Activated CD8-positive, alpha-beta memory T cell treated with anti-CD3 and anti-CD28 coated beads, Interleukin-2, amount 50 U/mL, for 48 hours (primary cell): ENCODE data around the gene CTR9.

Experiments
- DNase-seq: peaks from one replicate; pipeline ENCODE4 v3.0.0-alpha.2; 2020

CTR9 gene

GRCh38 chr11:10750838-10751580 lies at the start of gene CTR9:
TSS of gene CTR9 (plus strand) at chr11:10751246. CDS start at chr11:10751413, 167 bp downstream.
- peak; percentile 95 for DNase-seq

DNA sequence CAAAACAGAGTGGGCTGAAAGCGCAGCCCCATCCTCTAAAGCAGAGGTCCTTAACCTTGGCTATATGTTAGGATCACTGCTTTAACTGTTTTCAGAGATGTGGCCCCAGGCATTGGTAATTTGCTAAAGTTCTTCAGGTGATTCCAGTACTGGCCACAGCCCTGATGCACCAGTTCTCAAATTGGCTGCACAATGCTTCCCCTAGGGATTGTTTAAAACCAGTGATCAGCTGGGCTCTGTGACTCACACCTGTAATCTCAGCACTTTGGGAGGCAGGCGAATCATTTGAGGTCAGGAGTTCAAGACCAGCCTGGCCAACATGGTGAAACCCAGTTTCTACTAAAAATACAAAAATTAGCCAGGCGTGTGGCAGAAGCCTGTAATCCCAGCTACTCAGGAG lies 49.1 kb upstream of the CTR9 start:
- DNase-seq: no peak

DNA sequence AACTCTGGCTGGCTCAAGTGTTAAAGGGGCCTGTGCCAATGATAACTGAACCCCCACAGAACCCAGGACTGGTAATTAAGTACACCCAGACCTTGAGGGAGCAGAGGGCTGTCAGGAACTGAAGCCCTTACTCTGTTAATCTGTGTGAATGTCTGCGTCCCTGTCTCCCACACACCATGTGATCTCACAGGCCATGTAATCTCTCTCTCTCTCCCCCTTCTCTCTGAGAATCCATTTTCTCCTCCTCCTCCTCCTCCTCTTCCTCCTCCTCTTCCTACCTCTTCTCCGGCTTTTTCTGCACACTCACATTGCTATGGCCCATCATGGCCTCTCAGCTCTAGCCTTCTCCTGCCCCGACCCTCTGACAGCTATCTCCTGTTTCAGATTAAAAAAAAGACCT lies 42.9 kb upstream of the CTR9 start:
- no peak for DNase-seq

- DNase-seq: no peak
Measured at GRCh38 chr11:10709299-10710086, 41.6 kb upstream of the CTR9 start.

GRCh38 chr11:10715571-10715970 lies 35.5 kb upstream of the CTR9 start:
- DNase-seq: no peak

- DNase-seq: no peak
Measured at GRCh38 chr11:10716122-10716521, 34.9 kb upstream of the CTR9 start.

GRCh38 chr11:10716543-10717259 lies 34.3 kb upstream of the CTR9 start:
- DNase-seq: no peak

GRCh38 chr11:10719616-10720015 lies 31.4 kb upstream of the CTR9 start:
- DNase-seq: no peak

DNA sequence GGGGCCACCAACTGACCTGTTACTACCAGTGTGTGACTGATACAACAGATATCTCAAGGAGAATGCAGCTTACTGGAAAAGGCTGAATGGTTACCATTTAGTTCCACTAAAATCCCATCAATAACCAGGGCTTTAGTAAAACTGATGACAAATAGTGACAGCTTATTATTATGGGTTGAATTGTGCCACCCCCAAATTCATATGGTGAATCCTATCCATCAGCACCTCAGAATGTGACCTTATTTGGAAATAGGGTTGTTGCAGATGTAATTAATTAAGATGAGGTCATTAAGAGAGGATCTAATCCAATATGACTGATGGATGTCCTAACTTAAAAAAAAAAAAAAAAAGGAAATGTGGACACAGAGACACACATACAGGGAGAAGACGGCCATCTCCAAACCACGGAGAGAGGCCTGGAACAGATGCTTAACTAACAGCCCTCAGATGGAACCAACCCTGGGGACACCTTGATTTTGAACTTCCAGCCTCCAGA lies 30.1 kb upstream of the CTR9 start:
- no peak for DNase-seq

DNA sequence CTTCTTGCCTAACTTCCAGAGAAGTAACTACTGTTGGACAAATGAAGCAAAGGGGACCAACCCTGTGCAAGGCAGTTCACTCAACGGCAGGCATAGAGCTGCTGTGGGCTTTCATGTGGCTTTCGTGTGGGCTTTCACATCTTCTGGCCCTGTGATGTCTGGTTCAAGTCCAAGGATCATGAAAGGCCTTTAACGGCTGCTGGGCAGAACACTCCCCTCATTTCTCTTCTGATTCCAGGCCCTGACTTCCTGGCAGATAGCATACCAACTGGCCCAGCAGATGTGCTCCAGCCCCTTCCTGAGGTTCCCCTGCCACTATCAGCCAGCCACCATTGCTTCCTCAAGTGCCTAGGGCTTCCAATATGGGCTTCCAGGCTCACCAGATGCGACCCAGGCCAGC lies 28.7 kb upstream of the CTR9 start:
- no peak for DNase-seq

DNA sequence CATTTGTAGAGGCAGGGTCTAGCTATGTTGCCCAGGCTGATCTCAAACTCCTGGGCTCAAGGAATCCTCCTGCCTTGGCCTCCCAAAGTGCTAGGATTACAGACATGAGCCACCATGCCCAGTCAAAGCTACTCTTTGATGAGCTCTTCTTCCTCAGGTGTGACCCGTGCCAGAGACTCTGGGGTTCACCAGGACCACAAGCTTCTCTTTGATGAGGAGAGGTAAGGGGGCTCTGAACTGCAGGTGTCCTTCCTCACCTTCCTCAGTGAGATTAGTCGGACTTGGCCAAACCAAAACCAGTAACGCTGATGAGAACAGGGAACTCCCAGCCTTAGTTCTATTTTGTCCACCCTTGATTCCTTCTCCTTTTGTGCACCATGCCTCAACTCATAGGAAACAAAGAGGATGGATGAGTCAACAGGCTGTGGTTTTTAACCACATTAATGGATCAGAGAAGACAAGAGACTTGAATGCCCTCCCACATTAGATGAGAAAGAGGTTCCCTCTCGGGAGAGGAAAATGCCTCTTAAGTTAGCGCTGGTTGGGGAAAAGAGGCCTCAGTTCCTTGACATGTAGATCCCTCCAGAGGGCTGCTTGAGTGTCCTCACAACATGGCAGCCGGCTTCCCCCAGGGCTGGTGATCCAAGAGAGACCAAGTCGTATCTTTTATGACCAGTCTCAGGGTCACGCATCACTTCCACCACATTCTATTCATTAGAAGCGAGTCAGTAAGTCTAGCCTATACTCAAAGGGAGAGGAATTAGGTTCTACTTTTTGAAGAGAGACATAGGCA lies 25.7 kb upstream of the CTR9 start:
- DNase-seq: peak; percentile 61

- DNase-seq: no peak
Measured at GRCh38 chr11:10725907-10726253, 25.2 kb upstream of the CTR9 start.

DNA sequence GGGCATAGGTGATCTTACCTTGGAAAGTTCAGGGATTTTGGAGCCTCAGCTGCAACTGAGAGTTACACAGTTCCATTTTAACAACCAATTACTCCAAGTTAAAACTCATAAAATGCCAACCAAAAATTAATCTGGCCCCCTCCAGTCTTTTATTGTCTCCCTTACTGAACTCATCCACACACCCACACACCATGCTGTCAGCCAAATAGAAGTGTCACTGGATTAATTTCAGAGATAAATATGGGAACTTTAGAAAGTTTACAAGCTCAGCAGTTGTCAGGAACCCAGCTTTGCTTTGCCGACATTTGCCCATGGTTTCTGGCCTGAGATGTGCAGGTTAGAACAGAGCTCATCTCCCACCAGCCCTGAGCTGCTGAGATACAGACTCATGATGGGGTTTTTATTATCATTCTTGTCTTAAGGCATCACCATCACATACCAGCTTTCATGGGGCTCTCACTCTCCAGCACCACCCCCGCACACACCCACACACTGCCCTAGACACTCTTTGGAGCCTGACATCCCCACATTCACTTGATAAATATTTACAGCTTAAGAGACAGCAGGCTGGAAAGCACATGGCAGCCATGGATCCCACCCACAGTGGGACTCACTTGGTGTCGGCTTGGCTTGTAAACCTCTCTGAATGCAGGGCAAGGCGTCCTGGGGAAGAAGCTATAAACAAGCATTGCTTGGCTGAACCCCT lies 23.7 kb upstream of the CTR9 start:
- DNase-seq: no peak

- DNase-seq: no peak
Measured at GRCh38 chr11:10728154-10728553, 22.9 kb upstream of the CTR9 start.

- DNase-seq: no peak
Measured at GRCh38 chr11:10728789-10729472, 22.1 kb upstream of the CTR9 start.

- DNase-seq: no peak
Measured at GRCh38 chr11:10730151-10730550, 20.9 kb upstream of the CTR9 start.

GRCh38 chr11:10731064-10731680 lies 19.9 kb upstream of the CTR9 start:
- no peak for DNase-seq

DNA sequence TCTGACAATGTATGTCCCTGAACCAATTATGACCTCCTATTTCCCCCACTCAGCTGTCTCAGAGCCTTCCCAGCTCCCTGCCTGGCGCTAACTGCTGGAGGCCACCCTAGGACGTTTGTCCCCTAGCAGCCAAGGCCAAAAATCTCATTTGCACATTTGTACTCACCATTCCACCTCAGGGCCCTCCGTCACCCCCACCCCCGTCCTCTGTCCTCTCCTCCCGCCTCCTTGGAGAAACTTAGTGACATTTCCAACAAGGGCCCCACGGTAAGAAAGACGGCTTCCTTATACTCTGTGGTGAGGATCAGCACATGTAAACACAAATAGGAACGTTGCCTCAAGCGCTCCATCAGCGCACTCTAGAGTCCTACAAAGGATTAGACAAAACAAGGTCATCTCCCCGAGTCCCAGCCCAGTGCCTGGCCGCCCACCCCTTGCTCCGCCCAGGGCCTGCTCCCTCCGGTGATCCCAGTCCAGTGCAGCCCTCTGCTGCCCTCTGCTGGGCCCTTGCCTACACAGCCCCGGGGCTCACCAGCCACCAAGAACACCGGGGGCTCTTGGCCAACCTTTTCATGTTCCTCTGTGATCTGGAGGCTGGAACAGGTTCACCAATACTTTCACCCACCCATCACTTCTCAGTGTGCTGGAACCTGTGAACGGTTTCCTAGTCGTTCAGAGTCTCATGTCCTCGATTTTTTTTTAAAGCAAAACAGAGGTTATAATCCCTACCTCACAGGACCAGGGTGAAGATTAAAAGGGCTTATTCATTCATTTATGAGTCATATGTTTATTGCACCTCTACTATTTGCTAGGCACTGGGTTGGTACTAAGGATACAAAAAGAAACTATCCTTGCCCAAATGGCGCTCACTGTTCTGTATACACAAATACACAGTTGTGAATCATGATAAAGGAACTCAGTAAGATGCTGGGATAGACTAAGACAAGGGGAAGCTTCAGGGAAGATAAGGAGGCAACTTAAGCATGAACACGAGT lies 15.3 kb upstream of the CTR9 start:
- DNase-seq: peak; percentile 98

DNA sequence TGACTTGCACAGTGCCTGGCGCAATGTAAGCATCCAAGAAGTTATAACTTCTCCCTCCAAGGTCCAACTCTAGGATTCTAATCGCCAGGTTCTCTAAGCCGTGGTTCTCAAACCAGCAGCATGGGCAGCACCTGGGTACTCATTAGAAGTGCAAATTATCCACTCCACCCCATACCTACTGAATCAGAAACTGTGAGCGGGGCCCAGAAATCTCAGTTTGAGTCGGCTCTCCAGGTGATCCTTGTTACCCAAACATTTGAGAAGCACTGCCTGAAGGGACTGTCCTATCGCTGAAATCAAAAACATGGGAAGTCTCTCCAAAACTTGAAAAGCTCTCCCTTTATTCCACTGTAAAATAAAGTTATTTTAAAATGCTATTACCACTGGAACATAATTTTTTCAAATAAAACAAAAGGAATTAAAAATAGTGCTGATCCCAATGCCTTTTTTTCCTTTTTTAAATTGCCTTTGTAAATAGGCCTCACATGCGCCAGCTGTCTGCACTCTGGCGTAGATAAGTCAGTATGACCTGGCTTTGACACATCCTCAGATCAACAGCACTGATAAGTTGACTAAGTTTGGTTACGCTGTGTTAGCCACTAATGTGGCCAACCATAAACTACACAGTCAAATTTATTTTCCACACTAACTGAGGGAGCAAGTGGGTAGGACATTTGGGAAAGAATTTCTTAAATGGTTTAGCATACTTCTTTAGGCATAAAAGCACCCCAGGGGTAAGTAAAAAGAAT lies 8.4 kb upstream of the CTR9 start:
- DNase-seq: no peak
